Measurements from ENCODE around the gene COQ10A. TPM values are rescaled to one million over a fixed set of nuclear protein-coding genes. Genes with fewer than 3 reads are reported as not detected.
"Not testable (repeated sequence)": the region's sequence is repeated elsewhere in the genome, so short reads cannot be mapped to it uniquely, and the experiment has no call there.

The COQ10A gene
- total RNA-seq, 1 donor: 14.8 TPM

DNA sequence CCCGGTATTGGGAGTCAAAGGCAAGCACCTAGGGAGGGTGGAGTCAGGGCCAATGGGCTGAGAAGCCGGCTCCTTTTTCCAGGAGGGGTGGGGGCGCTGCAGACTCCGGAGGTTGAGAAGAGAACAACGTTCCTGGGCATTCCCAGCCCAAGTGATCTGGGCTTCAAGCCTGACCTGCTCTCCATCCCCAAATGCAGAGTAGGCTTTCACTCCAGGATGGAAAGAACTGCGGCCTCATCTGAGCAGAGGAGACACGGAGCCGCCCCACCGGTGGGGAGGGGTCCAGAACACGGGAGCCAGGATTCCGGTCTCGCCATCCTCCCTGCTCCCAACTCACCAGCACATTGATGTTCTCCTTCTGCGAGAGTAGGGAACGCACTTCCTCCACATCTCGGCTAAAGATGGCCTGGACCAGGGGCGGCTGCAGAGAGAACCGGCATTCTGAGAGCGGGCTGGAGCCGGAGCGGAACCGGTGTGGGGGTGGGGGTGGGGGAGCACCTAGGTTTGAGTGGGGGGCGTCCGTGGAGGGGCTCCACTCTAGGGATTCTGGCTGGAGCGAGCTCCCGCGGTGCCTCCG, 9.2 kb upstream of the COQ10A start:
- Histone ChIP-seq H3K27me3 (ENCODE audit: insufficient read depth, low read length) (no peaks in the 10 kb centered on the region), H3K4me3 (ENCODE audit: low read length) (peak overlapping the region; percentile 66), H3K9me3 (ENCODE audit: low read depth, low read length) (no peaks in the 10 kb centered on the region), H3K4me1 (ENCODE audit: insufficient read depth, low read length) (peaks cover 27% of the 10 kb centered on the region)

DNA sequence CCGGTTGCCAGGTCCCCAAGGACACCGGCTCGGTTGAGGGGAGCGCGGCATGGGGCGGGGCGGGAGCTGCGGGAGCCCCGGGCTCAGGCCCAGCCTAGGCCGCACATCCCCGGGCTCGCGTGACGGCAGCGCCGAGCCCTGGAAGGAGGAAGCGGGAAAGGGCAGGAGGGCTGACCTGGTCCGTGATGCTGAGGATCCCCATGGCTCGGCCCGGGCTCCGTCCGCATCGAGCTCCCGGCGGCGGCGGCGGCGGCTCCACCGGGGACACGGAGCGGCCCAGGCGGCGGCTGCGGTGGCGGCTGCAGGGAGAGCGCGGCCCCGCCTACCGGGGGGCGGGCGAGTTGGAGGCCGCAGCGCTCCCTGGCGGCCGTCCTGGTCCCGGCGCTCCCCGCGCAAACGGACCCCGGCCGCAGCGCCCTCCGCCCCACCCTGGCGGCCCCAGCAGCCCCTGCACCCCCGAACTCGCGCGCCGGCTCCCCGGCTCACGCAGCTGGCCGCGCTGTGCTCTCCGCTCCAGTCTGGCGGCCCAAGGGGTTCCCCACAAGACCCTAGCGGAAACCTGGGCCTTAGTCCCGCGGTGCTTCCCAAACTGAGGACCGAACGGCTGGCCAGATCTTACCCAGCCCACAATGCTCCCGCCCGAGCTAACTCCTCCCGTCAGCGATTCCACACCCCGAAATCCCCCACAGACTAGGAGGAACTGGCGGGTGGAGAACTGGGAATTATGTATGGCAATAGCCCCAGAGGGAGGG, 8.5 kb upstream of the COQ10A start, which contains the start of gene ANKRD52:
Gene ANKRD52 (minus strand): TSS at position 317 of the 752 bp plus-strand sequence. CDS start 115 bp downstream, at position 202.
- Histone ChIP-seq H3K27me3 (ENCODE audit: insufficient read depth, low read length) (no peaks in the 10 kb centered on the region), H3K4me3 (ENCODE audit: low read length) (peak within 1 kb of the TSS; percentile 66), H3K9me3 (ENCODE audit: low read depth, low read length) (no peaks in the 10 kb centered on the region), H3K4me1 (ENCODE audit: insufficient read depth, low read length) (peaks cover 27% of the 10 kb centered on the region)

DNA sequence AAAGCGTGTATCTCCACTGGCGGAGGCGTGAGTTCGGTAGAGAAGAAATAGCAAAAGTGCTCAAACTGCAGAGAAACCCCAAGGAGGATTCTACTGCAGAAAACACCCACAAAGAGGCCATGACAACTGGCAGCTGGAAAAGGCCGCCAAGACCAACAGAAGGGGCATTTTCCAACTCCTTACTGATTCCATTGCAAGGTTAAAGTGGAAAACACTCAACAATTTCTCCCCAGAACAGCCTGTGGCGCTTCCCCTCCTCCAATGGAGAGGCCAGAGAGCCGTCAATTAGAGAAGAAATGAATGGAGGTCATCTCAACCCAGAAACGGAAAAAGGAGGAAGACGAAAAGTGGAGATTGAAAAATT, 7.9 kb upstream of the COQ10A start:
- peak overlapping the region; percentile 66 for H3K4me3 ChIP-seq (ENCODE audit: low read length)

DNA sequence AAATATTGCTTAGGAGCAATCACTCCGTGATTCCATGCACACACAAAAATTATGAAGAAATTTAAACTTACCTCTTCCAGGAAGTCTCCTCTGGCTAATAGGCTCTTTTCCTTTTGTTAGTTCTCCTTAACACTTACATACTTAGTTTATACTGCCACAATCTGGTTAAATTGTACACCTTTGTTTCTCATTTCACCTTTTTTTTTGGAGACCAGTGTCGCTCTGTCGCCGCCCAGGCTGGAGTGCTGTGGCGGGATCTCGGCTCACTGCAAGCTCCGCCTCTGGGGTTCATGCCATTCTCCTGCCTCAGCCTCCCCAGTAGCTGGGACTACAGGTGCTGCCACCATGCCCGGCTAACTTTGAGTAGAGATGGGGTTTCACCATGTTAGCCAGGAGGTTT, 6.4 kb upstream of the COQ10A start:
- Histone ChIP-seq H3K27me3 (ENCODE audit: insufficient read depth, low read length) (no peaks in the 10 kb centered on the region), H3K9me3 (ENCODE audit: low read depth, low read length) (no peaks in the 10 kb centered on the region), H3K4me1 (ENCODE audit: insufficient read depth, low read length) (peaks cover 27% of the 10 kb centered on the region), H3K4me3 (ENCODE audit: low read length) (no peak overlapping the region)

More for the DNA sequence above, 7.9 kb upstream of the COQ10A start:
- no peaks in the 10 kb centered on the region for H3K9me3 ChIP-seq (ENCODE audit: low read depth, low read length)
- H3K4me1 ChIP-seq (ENCODE audit: insufficient read depth, low read length): peaks cover 27% of the 10 kb centered on the region
- H3K27me3 ChIP-seq (ENCODE audit: insufficient read depth, low read length): no peaks in the 10 kb centered on the region

DNA sequence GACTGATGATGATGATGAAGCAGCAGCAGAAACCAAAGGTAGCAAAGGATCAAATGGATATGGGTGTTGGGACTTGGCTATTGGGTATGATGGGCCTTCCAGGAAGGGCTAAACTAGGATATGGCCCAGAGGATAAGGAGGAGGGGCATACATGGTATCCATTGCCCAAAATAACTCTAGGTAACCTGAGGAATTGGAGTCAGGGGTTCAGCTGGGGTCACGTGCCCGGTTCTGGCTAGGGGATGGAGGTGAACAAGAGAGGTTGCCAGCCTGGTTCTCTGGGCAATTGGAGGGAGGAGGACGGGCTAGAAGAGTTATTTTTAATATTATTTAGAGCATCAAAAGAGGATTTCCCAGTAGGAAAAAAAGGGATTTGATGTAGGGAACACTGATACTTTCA, 5.8 kb upstream of the COQ10A start:
- no peak overlapping the region for H3K4me3 ChIP-seq (ENCODE audit: low read length)
- H3K9me3 ChIP-seq (ENCODE audit: low read depth, low read length): no peaks in the 10 kb centered on the region
- no peaks in the 10 kb centered on the region for H3K27me3 ChIP-seq (ENCODE audit: insufficient read depth, low read length)
- H3K4me1 ChIP-seq (ENCODE audit: insufficient read depth, low read length): peaks cover 29% of the 10 kb centered on the region

DNA sequence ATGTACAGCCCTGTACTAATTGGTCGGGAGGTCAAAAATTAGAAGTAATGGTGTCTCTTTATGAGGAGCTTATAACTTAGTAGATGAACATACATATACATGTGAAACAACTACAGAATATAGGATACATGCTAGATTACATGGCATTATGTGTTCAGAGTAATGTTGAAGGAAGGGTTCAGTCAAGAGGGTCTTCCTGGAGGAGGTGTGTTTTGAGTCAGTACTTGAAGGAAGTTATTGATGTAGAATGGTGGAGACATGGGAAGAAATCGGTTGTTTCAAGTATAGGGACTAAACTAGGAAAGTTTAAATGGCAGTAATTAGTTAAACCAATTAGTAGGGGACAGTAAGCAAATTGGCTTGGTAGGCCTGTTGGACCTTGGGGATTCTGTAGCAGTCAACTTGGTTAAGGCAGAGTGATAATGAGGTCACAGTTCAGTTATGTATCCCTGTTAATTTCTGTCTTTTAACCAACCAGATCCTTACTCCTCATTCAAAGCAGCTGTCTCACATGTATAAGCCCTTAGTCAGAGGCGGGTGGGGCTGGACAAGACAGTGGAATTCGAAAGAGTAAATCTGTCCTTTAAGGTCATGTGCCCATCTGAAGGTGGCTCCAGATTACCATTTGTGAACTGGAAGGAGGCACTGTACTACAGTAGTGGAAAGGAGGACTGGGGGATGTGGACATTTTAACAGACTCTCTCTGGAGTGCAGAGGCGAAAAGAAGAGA, 5.1 kb upstream of the COQ10A start:
- Histone ChIP-seq H3K27me3 (ENCODE audit: insufficient read depth, low read length) (no peaks in the 10 kb centered on the region), H3K4me1 (ENCODE audit: insufficient read depth, low read length) (peaks cover 29% of the 10 kb centered on the region)

DNA sequence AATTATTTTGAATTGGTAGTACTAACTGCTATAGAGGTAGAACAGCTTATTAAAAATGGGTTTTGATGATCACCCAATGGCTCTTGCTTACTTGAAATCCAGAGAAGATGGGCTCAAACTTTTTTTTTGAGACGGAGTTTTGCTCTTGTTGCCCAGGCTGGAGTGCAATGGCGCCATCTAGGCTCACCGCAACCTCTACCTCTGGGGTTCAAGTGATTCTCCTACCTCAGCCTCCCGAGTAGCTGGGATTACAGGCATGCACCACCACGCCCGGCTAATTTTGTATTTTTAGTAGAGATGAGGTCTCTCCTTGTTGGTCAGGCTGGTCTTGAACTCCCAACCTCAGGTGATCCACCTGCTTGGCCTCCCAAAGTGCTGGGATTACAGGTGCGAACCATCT, 3.8 kb upstream of the COQ10A start:
- peaks cover 25% of the 10 kb centered on the region for H3K4me1 ChIP-seq (ENCODE audit: insufficient read depth, low read length)
- H3K4me3 ChIP-seq (ENCODE audit: low read length); H3K27me3 ChIP-seq (ENCODE audit: insufficient read depth, low read length); H3K9me3 ChIP-seq (ENCODE audit: low read depth, low read length): not testable (repeated sequence)

More for the DNA sequence above, 5.1 kb upstream of the COQ10A start:
- Histone ChIP-seq H3K9me3 (ENCODE audit: low read depth, low read length) (no peaks in the 10 kb centered on the region), H3K4me3 (ENCODE audit: low read length) (no peak overlapping the region)

DNA sequence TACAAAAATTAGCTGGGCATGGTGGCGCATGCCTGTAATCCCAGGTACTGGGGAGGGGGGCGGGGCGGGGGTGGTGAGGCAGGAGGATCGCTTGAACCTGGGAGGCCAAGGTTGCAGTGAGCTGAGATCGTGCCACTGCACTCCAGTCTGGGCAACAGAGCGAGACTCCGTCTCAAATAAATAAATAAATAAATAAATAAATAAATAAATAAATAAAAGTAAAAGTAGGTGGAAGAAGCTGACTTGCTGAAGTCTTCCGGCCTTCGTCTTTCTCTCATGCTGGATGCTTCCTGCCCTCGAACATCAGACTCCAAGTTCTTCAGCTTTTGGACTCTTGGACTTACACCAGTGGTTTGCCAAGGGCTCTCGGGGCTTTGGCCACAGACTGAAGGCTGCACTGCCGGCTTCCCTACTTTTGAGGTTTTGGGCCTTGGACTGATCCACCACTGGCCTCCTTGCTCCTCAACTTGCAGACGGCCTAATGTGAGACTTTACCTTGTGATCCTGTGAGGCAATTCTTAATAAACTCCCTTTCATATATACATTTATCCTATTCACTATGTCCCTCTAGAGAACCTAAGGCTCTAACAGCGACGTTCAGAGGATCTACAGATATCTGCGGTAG, 562 bp upstream of the COQ10A start:
- H3K9me3 ChIP-seq (ENCODE audit: low read depth, low read length); H3K27me3 ChIP-seq (ENCODE audit: insufficient read depth, low read length): not testable (repeated sequence)
- Histone ChIP-seq H3K4me1 (ENCODE audit: insufficient read depth, low read length) (peaks cover 15% of the 10 kb centered on the region), H3K4me3 (ENCODE audit: low read length) (peak overlapping the region; percentile 80)

DNA sequence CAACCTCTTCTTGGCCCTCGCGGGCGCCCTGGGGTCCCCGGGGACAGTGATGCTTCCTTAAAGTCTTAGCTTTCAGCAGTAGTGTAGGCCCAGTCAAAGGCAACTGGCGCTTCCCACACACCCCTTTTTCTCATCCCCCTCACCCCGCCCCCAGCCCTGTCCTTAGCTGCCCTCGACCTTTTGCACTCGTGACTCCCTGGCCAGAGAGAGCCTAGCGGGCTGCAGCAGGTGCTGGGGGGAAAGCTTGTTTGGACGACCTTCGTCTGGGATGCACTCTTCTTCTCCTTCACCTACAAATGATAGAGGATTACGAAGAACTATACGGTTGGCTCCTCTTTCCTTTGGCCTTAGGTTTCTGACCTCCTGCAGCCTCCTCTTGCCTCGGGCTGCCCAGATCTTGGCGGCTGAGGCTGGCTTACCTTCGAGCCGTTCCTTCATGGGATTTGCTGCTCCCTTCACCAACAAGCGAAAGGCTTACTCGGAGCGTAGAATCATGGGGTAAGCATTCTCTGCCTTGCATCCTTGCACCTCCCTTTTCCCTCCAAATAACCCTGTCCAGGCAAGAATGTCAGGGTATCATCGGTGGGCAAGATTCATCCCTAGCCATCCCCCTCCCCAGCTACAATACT, 815 bp downstream of the COQ10A start:
- Histone ChIP-seq H3K27me3 (ENCODE audit: insufficient read depth, low read length) (no peaks in the 10 kb centered on the region), H3K9me3 (ENCODE audit: low read depth, low read length) (no peaks in the 10 kb centered on the region), H3K4me1 (ENCODE audit: insufficient read depth, low read length) (peaks cover 15% of the 10 kb centered on the region), H3K4me3 (ENCODE audit: low read length) (peak overlapping the region; percentile 80)

DNA sequence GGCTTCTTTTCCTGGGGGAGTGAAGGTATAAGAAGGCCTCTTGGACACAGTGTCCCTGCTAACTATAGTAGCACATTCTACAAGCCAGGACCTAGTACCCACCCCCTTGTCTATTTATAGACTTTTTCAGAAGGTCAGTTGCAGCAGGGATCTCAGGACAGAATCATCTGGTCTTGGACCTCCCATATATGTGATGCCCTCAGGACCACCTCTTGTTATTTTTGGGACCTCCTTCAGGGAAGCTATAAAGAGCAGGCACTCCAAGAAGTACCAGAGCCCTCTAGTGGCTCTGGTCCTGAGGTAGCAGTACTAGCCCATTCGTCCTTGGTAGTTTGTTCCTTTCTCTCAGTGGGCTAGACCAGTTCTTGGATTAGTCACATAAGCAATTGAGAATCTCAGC, 4.3 kb downstream of the COQ10A start:
- Histone ChIP-seq H3K4me1 (ENCODE audit: insufficient read depth, low read length) (peaks cover 12% of the 10 kb centered on the region), H3K4me3 (ENCODE audit: low read length) (no peak overlapping the region), H3K9me3 (ENCODE audit: low read depth, low read length) (no peaks in the 10 kb centered on the region), H3K27me3 (ENCODE audit: insufficient read depth, low read length) (no peaks in the 10 kb centered on the region)

DNA sequence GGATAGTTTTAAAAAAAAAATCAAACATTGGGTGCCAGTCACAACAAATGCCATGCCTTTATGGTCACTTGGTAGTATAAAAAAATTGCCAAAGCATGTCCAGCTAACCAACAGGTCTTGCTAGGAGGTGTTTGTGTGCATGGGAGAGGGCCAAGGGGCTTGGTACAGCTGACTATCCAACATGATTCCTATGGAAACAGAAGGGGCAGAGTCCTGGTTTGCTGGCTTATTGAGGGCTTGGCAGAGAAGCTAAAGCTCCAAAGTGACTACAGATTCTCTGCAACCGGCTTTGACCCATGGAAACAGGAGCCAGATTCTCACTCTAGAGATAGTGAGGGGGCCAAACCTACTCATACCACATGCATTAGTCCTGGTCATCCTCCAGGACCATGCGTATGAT, 5.7 kb downstream of the COQ10A start:
- H3K4me3 ChIP-seq (ENCODE audit: low read length); H3K27me3 ChIP-seq (ENCODE audit: insufficient read depth, low read length); H3K9me3 ChIP-seq (ENCODE audit: low read depth, low read length); H3K4me1 ChIP-seq (ENCODE audit: insufficient read depth, low read length): not testable (repeated sequence)

DNA sequence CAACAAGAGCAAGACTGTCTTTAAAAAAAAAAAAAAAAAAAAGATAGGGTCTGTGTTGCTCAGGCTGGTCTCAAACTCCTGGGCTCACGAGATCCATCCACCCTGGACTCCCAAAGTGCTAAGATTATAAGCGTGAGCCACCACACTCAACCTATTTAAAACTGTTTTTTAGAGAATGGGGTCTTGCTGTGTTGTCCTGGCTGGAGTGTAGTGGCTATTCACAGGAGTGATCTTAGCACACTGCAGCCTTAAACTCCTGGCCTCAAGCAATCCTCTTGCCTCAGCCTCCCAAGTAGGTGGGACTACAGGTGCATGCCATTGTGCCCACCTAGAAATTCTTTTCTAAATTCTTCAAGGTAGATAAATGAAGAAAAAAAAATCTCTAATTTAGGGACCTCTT, 7.6 kb downstream of the COQ10A start:
- Histone ChIP-seq H3K4me3 (ENCODE audit: low read length) (no peak overlapping the region), H3K27me3 (ENCODE audit: insufficient read depth, low read length) (no peaks in the 10 kb centered on the region), H3K9me3 (ENCODE audit: low read depth, low read length) (no peaks in the 10 kb centered on the region), H3K4me1 (ENCODE audit: insufficient read depth, low read length) (no peaks in the 10 kb centered on the region)

DNA sequence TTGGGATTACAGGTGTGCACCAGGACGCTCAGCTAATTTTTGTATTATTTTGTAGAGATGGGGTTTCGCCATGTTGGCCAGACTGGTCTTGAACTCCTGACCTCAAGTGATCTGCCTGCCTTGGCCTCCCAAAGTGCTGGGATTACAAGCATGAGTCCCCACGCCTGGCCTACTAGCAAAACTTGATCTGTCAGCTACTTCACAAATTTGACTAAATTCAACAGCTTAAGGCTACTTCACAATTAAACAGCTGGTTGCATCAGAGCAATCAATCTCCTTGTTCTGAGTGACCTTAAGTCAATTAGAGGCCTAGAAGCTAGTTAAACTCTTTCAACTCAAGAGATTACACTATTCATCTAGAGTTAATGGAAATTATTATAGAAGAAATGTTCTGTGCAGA, 12.2 kb downstream of the COQ10A start:
- Histone ChIP-seq H3K27me3 (ENCODE audit: insufficient read depth, low read length) (no peaks in the 10 kb centered on the region), H3K4me3 (ENCODE audit: low read length) (no peak overlapping the region), H3K4me1 (ENCODE audit: insufficient read depth, low read length) (no peaks in the 10 kb centered on the region), H3K9me3 (ENCODE audit: low read depth, low read length) (no peaks in the 10 kb centered on the region)

DNA sequence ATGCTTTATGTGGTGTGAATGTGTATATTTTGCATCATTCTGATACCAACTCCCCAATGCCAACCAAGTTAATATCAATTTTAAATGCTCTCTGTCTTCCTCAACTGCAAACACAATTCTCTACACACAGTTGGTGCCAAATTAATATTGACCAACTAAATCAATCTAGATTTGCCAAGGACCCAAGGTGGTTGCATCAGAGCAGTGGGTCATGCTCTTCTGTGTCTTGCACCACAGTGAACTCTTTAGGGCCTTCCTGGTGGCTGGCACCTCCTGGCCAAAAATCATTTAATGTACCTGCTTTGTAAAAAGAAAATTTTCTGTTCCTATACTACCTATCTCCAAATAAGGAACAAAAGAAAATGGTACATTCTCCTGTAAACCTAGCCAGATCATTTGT, 14.1 kb downstream of the COQ10A start:
- H3K27me3 ChIP-seq (ENCODE audit: insufficient read depth, low read length): no peaks in the 10 kb centered on the region
- no peaks in the 10 kb centered on the region for H3K4me1 ChIP-seq (ENCODE audit: insufficient read depth, low read length)
- H3K4me3 ChIP-seq (ENCODE audit: low read length): no peak overlapping the region

DNA sequence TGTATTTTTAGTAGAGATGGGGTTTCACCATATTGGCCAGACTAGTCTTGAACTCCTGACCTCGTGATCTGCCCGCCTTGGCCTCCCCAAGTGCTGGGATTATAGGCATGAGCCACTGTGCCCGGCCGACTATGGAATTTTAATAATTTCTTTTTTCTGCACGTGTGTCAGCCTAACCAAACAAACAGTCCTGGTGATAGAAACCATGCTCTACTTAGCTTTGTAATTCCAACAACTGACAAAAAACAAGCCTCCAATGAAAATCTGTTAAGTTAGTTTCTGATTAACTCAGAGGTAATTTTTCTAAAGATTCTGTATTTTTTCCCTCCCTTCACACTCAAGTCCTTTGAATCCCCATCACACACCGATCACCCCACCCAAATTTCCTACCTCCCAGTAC, 15.3 kb downstream of the COQ10A start:
- H3K27me3 ChIP-seq (ENCODE audit: insufficient read depth, low read length): no peaks in the 10 kb centered on the region
- H3K4me3 ChIP-seq (ENCODE audit: low read length): no peak overlapping the region
- H3K9me3 ChIP-seq (ENCODE audit: low read depth, low read length): no peaks in the 10 kb centered on the region

More for the DNA sequence above, 14.1 kb downstream of the COQ10A start:
- no peaks in the 10 kb centered on the region for H3K9me3 ChIP-seq (ENCODE audit: low read depth, low read length)

More for the DNA sequence above, 15.3 kb downstream of the COQ10A start:
- H3K4me1 ChIP-seq (ENCODE audit: insufficient read depth, low read length): no peaks in the 10 kb centered on the region

Measured in mononuclear cell (primary cell).